OCI-LY7 (cell line): ENCODE data around the gene FMN2.

ENCODE experiments used
- CTCF ChIP-seq: fragments of 200-600 bp; sonication (generic); conservative IDR thresholded peaks from 2 replicates; pipeline ENCODE4 v1.5.1; 2014; ENCODE audit warnings: mild to moderate bottlenecking, antibody characterized with exemption, low read length, moderate library complexity, mixed read lengths
- EZH2phosphoT487 ChIP-seq: fragments of 200-600 bp; sonication (generic); IDR thresholded peaks from 2 replicates; pipeline ENCODE4 v1.6.1; 2018; ENCODE audit warnings: low read depth, borderline replicate concordance, mild to moderate bottlenecking, mixed run types, antibody characterized with exemption, low read length, moderate library complexity, mixed read lengths

- TF ChIP-seq CTCF (no peak), EZH2phosphoT487 (no peak)
Observed at GRCh38 chr1:240056350-240056749, 35.3 kb upstream of the FMN2 start.
